Breast epithelium (tissue), 3 donors: ENCODE results near the gene ADIRF.

ENCODE experiments used
- POLR2A ChIP-seq: fragments of 450-650 bp; IDR thresholded peaks from one replicate; pipeline ENCODE4 v1.6.1; 2016; ENCODE audit warnings: antibody characterized with exemption, mild to moderate bottlenecking, moderate library complexity
- TF ChIP-seq, protein P1 (sequence below), 3 donors: fragments of 450-650 bp; IDR thresholded peaks; one replicate each; pipeline ENCODE4 v1.5.1; 2016 to 2017; ENCODE audit warnings: antibody characterized with exemption in 3 of 3, mild to moderate bottlenecking in 3 of 3, moderate library complexity in 3 of 3

DNA sequence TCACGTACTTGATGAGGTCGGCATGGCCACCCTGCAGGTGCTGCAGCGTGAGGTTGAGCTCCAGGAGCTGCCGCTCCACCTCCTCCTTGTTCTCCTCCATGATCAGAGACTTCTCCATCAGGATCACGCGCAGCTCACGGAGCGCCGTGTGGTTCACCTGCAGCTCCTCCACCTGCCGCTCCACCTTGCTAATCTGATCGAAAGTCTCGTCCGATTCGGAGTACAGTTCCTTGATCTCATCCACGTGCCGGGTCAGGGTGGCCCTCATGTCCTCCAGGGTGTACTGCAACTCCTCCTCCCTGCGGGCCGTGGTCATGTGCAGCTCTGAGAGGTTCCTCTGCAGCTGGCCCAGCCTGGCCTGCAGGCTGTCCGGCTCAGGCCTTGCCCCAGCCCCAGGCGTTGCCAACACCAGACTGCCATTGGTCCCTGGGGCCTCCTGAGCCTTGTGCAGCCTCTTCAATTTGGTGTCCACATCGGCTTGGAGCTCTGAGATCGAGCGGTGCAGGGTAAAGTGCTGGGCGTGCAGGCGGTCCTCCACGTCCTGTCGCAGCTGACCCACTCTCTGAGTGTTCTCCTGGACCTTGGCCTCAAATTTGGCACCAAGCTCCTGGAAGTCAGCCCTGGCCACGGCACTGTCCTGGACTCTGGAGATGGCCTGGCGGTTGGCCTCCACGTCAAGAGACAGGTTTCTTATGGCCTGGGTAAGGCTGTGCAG is 24.8 kb upstream of the ADIRF start:
- TF ChIP-seq, protein P1, sequence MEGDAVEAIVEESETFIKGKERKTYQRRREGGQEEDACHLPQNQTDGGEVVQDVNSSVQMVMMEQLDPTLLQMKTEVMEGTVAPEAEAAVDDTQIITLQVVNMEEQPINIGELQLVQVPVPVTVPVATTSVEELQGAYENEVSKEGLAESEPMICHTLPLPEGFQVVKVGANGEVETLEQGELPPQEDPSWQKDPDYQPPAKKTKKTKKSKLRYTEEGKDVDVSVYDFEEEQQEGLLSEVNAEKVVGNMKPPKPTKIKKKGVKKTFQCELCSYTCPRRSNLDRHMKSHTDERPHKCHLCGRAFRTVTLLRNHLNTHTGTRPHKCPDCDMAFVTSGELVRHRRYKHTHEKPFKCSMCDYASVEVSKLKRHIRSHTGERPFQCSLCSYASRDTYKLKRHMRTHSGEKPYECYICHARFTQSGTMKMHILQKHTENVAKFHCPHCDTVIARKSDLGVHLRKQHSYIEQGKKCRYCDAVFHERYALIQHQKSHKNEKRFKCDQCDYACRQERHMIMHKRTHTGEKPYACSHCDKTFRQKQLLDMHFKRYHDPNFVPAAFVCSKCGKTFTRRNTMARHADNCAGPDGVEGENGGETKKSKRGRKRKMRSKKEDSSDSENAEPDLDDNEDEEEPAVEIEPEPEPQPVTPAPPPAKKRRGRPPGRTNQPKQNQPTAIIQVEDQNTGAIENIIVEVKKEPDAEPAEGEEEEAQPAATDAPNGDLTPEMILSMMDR (IDR thresholded peaks at IDR 0.05), result no peak
- no peak for TF ChIP-seq POLR2A
